Liver (tissue), 3 donors: ENCODE measurements around the gene ALDH3B2.

Experiments
- EGR1 ChIP-seq, 2 donors: IDR thresholded peaks; 2 replicates each; pipeline ENCODE4 v1.6.1; 2016 to 2018; ENCODE audit warnings: antibody characterized with exemption in 2 of 2, low read depth in 2 of 2
- GABPA ChIP-seq, 2 donors: IDR thresholded peaks in 1 of 2; conservative IDR thresholded peaks in 1 of 2; 2 replicates each; pipeline ENCODE4 v1.6.1; 2016; ENCODE audit warnings: antibody characterized with exemption in 2 of 2, mild to moderate bottlenecking in 1 of 2, moderate library complexity in 1 of 2
- HNF4G ChIP-seq: IDR thresholded peaks from 2 replicates; pipeline ENCODE4 v1.6.1; 2016; ENCODE audit warnings: antibody characterized with exemption
- RAD21 ChIP-seq, 2 donors: IDR thresholded peaks; 2 replicates each; pipeline ENCODE4 v1.6.1; 2016; ENCODE audit warnings: antibody characterized with exemption in 2 of 2, mild to moderate bottlenecking in 2 of 2
- YY1 ChIP-seq: IDR thresholded peaks from 2 replicates; pipeline ENCODE4 v1.6.1; 2016; ENCODE audit warnings: antibody characterized with exemption, mild to moderate bottlenecking
- TF ChIP-seq, protein P1 (sequence below): fragments of 150-350 bp; IDR thresholded peaks from 2 replicates; pipeline ENCODE4 v1.5.1; 2017; ENCODE audit warnings: improper control_type of control experiment, low read depth, low read length; ENCODE audit not compliant: missing input control
- TF ChIP-seq, protein P2 (sequence below): IDR thresholded peaks from 2 replicates; pipeline ENCODE4 v1.6.1; 2016; ENCODE audit warnings: antibody characterized with exemption, mild to moderate bottlenecking
- donor health status: healthy.
- donor health status: healthy.

DNA sequence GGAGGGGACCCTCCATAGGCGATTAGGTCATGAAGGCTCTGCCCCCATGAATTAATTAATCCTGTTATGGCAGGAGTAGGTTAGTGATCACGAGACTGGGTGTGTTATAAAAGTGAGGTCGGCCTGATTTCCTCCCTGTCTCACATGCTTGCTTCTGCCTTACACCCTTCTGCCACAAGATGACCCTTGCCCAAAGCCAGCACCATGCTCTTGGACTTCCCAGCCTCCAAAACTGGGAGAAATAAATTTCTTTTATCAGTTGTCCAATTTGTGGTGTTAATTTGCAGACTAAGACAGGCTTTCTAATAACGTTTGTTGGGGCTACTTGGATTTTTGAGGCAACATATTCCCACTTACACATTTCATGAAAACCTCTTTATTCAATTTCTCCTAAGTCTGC lies 23.4 kb upstream of the ALDH3B2 start:
- TF ChIP-seq, protein P1, sequence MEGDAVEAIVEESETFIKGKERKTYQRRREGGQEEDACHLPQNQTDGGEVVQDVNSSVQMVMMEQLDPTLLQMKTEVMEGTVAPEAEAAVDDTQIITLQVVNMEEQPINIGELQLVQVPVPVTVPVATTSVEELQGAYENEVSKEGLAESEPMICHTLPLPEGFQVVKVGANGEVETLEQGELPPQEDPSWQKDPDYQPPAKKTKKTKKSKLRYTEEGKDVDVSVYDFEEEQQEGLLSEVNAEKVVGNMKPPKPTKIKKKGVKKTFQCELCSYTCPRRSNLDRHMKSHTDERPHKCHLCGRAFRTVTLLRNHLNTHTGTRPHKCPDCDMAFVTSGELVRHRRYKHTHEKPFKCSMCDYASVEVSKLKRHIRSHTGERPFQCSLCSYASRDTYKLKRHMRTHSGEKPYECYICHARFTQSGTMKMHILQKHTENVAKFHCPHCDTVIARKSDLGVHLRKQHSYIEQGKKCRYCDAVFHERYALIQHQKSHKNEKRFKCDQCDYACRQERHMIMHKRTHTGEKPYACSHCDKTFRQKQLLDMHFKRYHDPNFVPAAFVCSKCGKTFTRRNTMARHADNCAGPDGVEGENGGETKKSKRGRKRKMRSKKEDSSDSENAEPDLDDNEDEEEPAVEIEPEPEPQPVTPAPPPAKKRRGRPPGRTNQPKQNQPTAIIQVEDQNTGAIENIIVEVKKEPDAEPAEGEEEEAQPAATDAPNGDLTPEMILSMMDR: no peak
- TF ChIP-seq, protein P2, sequence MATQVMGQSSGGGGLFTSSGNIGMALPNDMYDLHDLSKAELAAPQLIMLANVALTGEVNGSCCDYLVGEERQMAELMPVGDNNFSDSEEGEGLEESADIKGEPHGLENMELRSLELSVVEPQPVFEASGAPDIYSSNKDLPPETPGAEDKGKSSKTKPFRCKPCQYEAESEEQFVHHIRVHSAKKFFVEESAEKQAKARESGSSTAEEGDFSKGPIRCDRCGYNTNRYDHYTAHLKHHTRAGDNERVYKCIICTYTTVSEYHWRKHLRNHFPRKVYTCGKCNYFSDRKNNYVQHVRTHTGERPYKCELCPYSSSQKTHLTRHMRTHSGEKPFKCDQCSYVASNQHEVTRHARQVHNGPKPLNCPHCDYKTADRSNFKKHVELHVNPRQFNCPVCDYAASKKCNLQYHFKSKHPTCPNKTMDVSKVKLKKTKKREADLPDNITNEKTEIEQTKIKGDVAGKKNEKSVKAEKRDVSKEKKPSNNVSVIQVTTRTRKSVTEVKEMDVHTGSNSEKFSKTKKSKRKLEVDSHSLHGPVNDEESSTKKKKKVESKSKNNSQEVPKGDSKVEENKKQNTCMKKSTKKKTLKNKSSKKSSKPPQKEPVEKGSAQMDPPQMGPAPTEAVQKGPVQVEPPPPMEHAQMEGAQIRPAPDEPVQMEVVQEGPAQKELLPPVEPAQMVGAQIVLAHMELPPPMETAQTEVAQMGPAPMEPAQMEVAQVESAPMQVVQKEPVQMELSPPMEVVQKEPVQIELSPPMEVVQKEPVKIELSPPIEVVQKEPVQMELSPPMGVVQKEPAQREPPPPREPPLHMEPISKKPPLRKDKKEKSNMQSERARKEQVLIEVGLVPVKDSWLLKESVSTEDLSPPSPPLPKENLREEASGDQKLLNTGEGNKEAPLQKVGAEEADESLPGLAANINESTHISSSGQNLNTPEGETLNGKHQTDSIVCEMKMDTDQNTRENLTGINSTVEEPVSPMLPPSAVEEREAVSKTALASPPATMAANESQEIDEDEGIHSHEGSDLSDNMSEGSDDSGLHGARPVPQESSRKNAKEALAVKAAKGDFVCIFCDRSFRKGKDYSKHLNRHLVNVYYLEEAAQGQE: no peak
- TF ChIP-seq GABPA (IDR thresholded peaks at IDR 0.05 in 1 of 2, conservative IDR thresholded peaks at IDR 0.05 in 1 of 2): no peak
- no peak for TF ChIP-seq YY1
- no peak for TF ChIP-seq EGR1 (IDR thresholded peaks at IDR 0.05; ENCODE audit: low read depth in 2 of 2)
- TF ChIP-seq HNF4G: no peak
- no peak for TF ChIP-seq RAD21 (IDR thresholded peaks at IDR 0.05)
